Left renal cortex interstitium (tissue), 4 donors: Measurements from ENCODE around the gene ARHGEF6. TPM values are rescaled to one million over a fixed set of nuclear protein-coding genes. Genes with fewer than 3 reads are reported as not detected.

ENCODE experiments used
- DNase-seq, 4 donors: peaks; one replicate each; pipeline ENCODE4 v3.0.0-alpha.2; 2013; ENCODE audit warnings: low read depth in 4 of 4, low spot score in 2 of 4, missing footprints in 1 of 4
- polyA plus RNA-seq, 4 donors: library from polyadenylated mRNA; unstranded; fragments of 120-200 nt; gene quantifications; one replicate each; pipeline ENCODE4 v1.2.1, GENCODE V29; 2013; ENCODE audit not compliant: insufficient read length in 4 of 4

The ARHGEF6 gene
- polyA plus RNA-seq, 4 donors = 11.5 to 15.8 (median 13.0) TPM

DNA sequence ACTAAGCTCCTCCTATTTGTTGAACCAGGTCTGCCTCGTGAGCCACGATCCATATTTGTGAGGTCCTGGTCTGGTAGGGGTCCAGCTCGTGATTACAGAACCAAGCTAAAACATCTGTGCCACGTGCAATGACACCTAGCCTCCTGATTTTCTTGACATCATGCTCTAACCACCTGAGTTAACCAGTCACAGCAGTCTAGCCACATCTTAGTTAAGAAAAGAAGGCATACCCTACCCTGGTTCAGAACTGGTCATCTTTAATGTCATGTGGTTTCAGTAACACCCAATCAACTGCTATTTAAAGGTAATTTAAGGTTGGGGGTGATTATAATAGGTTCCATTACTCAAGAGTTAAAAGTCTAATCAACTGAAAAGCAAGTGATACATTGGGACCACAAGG, 28.4 kb downstream of the ARHGEF6 start:
- no peak for DNase-seq

DNA sequence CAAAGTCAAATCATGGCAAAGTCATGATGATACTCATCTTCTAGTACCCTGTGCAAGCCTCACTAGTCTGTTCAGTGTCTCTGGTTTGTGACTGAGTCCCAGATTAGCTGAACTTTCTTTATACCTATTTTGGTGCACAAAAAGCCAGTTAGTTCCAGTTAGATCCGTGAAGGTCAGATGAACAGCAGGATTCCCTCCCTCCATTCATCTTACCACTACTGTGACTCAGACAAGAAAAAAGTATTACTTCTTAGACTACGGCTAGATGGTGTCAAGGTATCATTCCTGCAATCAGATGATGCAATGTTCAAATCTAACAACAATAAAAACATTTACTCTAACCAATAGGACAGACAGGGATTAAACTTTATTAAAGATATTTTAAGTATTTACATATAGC, 30.4 kb downstream of the ARHGEF6 start:
- no peak for DNase-seq

DNA sequence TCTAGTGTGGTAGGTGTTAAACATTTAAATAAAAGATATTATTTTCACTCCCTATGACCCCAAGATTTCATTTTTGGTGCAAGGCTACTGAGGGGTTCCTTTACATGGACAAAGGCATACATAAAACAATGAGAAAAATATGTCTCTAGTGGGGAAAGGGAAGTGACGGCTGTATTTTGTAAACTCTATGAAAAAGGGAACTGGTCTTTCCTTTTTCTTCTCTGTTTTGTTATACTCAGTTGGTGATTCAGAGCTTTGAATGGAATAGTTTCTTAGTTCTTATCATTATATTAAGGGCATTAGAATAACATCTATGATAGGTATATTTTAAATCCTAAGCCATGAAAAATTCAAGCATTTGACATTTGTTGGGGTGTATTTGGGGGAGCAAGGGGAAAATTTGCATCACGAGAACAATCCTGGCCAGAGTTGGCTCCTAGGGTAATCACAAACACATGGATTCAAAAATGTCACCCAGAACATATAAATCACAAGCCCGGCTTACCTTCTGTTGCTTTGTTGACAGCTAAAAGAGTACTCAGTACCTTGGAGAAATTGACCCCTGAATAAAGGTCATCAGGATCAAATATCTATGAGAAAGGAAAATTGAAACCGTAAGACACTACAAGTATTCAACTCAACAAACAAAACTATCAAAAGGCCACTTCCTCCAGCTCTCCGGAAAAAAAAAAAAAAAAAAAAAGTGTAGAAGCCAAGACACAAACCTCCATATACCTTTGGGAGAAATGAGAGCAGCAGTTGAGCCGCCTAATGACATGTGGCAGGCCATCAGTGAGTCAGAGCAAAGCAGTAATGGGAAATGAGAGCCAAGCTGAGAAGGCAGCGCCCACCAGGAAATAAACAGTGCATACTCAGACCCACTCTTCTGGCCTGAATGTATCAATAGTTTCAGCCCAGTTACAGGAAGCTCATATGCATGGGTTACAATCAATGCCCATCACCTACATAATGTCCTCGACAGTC, 33.4 kb downstream of the ARHGEF6 start:
- no peak for DNase-seq

DNA sequence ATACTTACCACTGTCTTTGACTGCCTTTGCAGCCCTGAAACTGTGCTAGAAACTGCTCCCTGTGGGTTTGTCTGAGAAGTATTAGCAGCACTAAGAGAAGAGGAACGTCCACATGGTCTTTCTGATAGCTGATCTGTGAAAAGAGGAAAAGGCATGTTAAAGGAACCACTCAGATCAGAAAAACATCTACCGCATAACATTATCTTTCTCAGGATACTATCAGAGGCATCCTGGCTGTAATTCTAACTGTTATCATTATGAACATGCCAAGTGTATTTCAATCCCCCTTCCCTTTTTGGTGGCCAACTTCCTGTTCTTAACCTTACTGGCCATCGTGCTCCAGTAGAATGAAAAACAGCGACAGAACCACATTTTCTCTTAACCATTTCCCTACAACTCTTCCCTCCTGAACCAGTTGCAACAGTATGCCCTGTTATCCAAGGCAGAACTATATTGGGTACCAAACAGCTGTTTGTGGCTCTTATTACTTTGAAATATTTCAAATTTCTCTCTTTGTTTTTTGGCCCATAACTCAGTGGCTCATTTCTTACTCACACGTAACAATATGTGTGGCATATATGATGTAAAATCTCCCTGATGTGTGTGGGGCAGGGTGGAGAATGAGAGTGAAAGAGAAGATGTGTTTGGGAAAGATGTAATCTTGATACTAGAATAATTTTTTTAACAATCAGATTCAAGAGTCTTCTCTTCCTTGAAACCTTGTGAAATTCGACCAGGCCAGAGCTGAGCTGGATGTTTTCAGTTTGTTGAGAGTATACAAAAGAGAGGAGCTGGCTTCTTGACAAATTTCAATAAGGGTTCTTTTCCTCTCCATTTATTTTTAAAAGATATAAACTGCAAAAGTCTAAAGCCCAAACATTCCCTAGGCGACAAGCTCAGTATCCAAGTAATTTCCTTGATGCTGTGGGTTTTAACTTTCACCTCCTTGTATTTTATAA, 35.2 kb downstream of the ARHGEF6 start:
- DNase-seq = no peak

DNA sequence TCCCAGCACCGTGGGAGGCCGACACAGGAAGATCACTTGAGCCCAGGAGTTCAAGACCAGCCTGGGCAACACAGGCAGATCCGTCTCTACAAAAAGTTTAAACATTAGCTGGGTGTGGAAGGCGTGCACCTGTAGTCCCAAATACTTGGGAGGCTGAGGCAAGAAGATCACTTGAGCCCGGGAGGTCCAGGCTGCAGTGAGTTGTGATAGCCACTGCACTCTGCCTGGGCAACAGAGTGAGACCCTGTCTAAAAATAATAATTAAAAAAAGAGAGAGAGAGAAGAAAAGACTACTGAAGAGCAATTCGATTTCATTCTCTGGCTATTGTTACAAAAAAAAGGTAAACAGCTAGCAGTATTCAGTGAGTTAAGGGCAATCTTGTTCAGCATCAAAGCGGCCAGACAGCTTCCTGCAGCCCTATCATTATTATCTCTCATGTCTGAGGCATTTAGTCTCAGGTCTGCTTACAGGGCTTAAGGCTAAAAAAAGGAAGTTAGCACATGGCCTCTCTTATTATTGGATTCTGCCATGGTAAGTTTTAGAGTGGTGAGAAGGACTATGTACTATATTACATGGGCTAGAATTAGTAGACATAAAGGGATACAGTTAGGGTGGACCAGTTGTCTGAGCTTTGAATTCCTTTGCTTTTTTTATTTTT, 37.9 kb downstream of the ARHGEF6 start:
- no peak for DNase-seq

DNA sequence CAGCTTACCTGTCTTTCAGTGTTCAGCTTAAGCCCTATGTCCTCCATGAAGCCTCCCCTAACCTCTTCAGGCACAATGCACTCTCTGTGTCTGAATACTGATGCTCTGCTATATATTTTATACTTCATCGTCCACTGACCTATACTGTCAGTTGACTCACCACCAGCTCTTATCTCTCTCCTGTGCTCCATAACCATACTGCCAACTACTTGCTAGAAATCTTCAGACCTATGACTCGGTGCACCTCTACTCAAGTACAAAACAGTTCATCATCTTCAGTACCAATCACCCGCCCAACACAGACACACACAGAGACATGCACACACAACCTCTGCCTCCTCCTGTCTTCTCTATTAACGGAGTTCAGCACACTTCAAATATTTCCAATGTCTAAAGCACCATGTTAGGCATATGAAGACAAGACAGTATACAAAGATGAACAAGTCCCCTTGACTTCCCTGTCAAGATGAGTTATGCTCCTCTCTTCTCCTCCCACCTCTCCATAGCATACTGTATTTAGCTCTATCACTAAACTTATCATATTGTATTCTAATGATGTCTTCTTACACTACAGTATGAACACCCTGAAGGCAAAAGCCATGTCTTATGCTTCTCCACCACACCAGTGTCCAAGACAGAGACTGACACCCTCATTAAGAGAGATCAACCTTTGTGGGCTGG, 42.5 kb downstream of the ARHGEF6 start:
- DNase-seq = no peak

DNA sequence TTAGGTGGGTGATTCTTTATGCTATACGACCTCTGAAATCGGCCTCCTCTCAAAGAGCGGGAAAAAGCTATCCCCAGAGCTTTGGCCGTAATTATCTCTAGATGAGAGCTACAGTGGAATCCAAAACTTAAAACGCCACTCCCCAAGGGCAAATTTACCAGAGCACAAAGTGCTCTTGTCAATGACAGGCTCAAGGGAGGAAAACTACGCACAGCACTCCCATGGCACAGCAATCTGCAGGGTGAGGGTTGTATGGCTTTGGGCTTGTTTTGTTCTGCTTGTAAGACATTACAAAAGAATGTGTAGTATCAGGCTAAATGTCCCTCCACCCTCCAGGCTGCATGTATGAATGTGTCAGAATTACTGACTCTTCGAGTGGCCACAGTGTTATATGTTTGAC, 44.0 kb downstream of the ARHGEF6 start:
- no peak for DNase-seq

DNA sequence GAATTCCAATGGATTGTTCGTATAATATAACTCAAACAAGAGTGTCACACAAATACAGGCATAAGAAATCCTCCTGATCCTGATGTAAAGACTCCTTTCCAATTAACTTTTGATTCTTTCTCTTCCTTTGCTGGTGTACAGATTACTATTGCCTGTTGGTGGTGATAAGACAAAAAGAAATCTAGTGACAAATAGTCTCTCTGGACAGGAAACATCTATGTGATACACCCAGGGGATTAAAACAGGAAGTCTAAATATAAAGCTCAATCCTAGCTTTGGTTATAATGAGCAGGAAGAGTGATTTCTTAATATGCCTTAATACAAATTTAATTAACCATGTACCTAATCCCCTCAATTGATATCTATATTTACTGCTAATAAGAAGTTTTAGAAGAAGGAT, 45.1 kb downstream of the ARHGEF6 start:
- DNase-seq = no peak

DNA sequence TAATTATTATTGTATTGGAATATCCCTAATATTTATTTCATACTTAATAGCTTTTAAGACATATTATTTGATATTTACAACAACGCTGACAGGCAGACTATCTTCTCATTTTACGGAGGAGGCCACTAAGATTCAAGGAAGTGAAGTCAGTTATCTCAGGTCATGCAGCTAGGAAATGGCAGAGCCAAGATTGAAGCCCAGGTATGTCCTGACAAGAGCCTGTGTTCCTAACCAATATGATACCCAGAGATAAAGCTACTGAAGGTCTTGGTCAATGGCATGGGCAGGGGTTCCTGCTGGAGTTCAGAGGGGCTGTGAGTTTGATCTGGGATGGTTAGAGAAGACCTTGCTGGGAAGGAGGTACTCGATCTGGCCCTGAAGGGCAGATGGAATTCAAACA, 47.1 kb downstream of the ARHGEF6 start:
- DNase-seq = no peak

DNA sequence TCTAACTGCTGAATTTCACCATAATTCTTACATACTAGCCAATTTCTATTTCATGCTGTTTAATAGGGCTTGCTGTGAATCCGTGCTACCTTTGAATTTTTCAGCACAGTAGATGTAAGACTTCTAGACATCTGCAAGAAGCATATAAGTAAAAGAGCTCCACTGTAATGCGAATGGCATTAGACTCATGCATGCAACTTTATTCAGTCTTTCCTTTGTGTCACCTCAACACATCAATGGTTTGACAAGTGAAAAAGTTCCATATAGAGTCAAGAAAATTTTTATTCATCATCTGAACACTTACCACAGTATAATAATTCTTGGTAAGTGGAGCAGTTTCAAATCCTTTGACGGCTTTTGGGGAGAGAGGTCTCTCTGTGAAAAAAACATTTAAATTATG, 48.9 kb downstream of the ARHGEF6 start:
- DNase-seq = no peak

DNA sequence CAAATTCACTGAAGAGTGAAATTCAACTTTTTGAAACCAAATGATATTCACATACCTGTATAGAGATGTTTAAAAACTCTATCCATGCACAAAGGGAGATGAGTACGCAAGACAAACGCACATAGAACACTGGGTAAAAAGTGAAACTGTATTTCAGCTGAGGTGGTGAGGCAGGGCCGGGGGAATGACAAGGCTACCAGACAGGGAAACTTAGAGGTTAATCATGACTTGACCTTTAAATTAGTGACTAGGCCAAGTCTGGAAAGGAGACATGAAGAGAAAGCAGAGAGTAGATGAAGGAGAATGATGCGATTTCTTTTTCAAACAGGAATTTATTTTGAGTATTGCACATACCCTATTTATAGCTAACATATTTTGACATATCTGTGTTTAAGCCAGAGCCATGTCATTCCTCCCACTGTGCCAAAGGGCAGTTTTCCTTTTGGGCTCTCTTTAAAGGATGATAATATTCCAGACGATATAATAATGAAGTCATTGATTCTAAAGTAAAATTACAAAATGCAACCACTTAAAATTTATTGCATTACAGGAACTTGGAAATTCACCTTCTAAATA, 49.4 kb downstream of the ARHGEF6 start:
- DNase-seq = no peak

DNA sequence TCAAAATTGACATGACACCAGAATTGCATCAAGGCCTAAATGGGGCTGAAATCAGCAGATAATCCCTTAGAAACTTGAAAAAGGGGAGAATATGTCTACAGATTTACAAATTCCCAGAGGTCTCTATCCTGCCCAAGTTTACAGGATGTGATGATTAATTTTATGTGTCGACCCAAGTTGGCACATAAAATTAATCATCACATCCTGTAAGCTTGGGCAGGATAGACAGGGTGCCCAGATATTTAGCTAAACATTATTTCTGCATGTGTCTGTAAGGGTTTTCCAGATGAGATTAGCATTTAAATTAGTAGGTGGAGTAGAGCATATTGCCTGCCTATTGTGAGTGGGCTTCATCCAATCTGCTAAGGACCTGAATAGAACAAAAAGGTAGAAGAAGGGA, 52.3 kb downstream of the ARHGEF6 start:
- DNase-seq = no peak

DNA sequence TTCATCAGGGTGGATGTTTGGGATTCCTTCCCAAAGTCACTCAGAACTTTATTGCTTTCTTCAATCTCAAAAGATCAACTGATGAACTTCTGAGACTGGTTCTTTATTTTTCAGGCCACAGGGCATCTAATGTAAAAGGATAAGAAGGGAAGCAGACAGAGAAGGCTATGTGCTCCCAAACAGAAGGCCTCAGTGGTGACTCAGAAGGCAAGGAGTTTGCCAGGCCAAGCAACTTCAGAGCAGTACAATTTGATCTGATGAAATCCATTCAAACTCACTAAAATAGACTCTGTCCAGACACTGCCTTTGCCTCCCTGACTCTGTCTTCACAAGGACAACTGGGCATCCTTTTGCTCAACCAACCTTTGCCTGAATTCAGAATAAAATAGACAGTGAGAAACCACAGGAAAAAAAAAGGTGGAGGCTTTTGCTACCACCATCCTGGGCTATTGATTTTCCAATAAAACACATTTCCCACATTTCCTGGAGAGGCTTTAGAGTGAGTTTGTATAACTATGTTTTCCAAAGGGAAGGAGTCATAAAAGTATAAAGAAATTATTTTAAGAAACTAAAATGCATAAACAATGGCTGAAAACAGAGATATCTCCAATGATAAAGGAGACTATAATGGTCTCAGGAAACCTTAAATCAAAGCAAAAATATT, 55.2 kb downstream of the ARHGEF6 start:
- DNase-seq = no peak

DNA sequence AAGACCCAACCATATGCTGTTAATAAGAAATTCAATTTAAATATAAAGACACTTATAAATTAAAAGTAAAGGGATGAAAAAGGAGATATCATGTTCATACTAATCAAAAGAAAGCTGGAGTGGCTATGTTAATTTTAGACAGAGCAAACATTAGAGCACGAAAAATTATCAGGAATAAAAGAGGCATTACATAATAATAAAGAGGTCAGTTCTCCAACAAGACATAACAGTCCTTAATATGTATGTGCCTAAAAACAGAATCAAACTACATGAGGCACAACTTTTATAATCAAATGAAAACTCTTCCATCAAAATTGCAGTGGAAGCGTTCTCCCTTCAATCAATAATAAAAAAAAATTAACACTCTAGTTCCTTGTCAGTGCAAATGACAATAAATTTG, 62.6 kb downstream of the ARHGEF6 start:
- no peak for DNase-seq

DNA sequence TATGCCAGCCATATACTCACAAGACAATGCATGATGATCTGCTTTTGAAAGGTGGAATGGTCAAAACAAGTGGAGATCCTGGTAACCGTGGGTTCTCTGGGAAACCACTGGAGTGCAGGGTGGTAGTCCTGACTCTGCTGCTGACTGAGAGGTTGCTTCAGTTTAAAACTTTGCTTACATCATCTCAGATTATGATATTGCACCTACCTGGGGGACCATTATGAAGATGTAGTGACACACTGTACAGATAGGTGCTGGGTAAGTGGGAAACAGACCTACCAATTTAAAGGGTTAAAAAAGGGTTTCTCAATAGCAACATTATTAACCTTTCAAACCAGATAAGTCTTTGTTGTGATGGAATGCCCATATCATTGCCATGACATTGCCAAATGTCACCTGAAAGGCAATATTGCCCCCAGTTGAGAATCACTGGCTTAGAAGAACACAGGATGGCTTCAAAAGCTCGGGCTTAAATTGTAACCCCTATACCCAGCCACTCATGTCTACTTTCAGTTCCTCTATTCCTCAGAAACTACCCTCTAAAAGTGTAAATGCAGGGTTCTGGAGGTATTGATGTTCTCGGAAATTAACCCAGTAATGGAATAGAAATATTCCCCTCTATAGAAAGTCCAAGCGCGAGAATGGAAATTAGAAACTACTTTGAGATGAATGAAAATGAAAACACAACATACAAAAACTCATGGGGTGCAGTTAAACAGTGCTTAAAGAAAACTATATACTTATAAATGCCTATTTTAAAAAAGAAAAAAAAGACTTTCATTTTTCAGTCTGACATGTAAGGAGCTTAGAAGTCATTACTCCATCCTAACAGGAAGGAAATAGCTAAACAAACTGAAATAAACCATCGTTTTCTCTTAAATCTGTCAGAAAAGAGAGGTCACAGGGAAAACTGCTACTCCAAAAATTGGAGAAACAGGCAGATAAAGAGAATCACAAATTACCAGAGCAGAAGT, 65.8 kb downstream of the ARHGEF6 start:
- DNase-seq = no peak

DNA sequence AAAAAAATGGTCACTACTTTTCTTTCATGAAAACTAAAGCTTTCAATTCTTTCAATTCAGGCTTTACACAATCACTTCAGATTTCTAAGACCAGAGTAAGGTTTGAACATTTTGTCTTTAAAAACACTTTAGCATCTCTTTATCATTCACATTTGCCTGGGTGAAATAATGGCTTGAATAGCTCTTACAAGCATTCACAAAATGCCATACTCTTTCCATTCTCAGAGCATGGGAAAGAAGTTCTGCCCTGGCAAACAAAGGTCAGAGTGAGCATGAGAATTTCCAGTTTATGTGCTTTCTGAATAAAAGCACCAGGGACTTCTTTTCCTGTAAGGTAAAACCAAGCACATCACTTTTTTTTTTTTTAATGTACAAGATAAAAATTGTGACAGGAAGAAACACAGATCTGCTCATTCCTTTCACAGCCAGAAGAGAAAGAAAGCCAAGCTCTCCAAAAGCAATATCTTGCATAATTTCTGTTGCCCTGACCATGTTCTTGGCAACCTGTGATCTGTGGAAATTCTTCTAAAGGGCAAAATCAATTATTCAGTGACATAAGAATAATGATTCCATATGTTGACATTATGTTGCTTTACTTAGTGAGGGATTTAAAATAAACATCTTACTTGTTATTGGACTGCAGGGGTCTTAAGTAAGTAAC, 68.0 kb downstream of the ARHGEF6 start:
- no peak for DNase-seq

DNA sequence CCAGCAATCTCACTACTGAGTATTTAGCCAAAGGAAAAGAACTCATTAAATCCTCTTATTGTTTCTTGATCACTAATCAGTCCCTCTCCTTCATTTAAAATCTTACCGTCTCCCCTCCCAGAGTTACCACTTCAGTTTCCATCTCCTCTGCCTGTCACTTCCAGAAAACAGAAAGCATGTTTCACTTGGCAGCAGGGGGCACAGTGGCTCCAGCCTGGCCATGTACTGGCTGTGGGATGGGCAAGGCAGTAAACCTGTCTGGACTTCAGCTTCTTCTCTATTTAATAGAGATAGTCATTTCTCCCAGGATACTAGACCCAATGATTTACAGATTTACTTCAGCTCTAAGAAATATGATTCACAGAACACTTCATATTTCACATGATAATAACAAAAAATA, 69.6 kb downstream of the ARHGEF6 start:
- no peak for DNase-seq
